ENCODE results near the gene C2CD2. TPM values are rescaled to one million over a fixed set of nuclear protein-coding genes. Genes with fewer than 3 reads are reported as not detected.

C2CD2 gene
- total RNA-seq, 6 experiments from 2014 or later, result 14.4 to 19.9 (median 17.2) TPM

GRCh38 chr21:41989698-41990097 lies 35.9 kb upstream of the C2CD2 start:
- Mint-ChIP-seq H3K9me3 (no peaks in the 10 kb centered on the region), H3K27me3 (ENCODE audit: insufficient read depth) (no peaks in the 10 kb centered on the region)
- TF ChIP-seq CTCF (IDR thresholded peaks at IDR 0.05), result no peak

DNA sequence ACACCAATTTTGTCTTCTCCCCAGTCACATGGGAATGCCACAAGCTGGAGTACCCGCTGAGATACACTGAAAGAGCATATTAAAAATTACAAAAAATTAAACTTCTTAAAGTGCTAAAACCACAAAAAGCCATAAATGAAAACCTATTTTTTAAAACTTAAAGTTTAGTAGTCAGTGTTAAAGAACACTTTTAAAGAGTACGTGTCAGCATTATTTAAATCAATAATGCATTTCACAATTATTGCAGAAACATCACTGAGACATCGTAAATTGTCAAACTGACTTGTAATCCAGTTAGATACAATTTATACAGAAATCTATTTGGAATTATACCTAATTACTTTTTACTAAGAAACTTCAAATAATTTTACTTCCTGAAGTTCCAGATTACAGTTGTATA lies 33.5 kb upstream of the C2CD2 start:
- H3K4me1 Mint-ChIP-seq (ENCODE audit: low read depth), result peaks cover 2% of the 10 kb centered on the region; the same call in 1 of the 2 replicates
- TF ChIP-seq CTCF (IDR thresholded peaks at IDR 0.05), result no peak
- H3K36me3 Mint-ChIP-seq (ENCODE audit: low read depth), result peaks cover 22% of the 10 kb centered on the region
- DNase-seq, result no peak
- H3K9me3 Mint-ChIP-seq, result no peaks in the 10 kb centered on the region
- no peaks in the 10 kb centered on the region for H3K27me3 Mint-ChIP-seq (ENCODE audit: insufficient read depth)
- H3K27ac Mint-ChIP-seq, result no peak overlapping the region
- H3K4me3 Mint-ChIP-seq, result no peak overlapping the region

More at GRCh38 chr21:41989698-41990097, 35.9 kb upstream of the C2CD2 start:
- no peak overlapping the region for H3K27ac Mint-ChIP-seq
- no peak overlapping the region for H3K4me3 Mint-ChIP-seq
- H3K4me1 Mint-ChIP-seq (ENCODE audit: low read depth), result peaks cover 25% of the 10 kb centered on the region
- H3K36me3 Mint-ChIP-seq (ENCODE audit: low read depth), result peaks cover 37% of the 10 kb centered on the region
- no peak for DNase-seq

DNA sequence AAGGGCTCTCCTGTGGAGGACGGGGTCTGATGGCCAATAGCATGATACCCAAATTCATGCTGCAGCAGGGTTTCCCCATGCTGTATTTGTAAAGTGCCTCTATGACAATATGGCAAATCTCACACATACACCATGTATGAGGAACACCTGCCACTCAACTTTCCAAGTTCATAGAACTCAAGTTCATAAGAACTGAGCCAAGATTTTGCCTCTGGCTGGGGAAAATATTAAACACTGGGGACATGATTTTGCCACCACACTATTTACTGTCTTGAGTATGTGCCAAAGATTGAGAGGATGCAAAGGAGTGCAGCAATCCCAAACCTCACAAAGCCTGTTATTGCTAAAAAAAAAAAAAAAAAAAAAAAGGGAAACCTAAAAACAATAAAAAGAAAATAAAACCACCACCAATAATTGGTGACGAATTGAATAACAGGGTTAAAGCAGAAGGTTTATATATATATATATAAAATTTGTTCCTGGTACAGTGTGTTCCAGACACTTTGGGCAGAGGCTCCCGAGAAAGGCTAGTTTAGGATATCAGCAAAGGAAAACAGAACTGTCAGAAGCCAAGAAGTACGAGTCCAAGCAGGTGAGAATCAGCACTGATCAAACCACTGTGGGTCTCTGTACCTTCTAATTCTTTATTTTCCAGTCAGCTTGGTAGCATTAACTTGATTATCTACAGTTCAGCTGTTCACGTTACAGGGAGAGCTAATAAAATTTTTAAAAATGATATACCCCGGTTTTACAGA lies 32.0 kb upstream of the C2CD2 start:
- no peak for TF ChIP-seq CTCF (IDR thresholded peaks at IDR 0.05)
- H3K9me3 Mint-ChIP-seq, result no peaks in the 10 kb centered on the region
- no peak overlapping the region for H3K27ac Mint-ChIP-seq
- H3K4me3 Mint-ChIP-seq, result no peak overlapping the region
- no peaks in the 10 kb centered on the region for H3K4me1 Mint-ChIP-seq (ENCODE audit: low read depth)
- no peak for DNase-seq
- H3K27me3 Mint-ChIP-seq (ENCODE audit: insufficient read depth), result no peaks in the 10 kb centered on the region; the same call in 1 of the 2 replicates
- H3K36me3 Mint-ChIP-seq (ENCODE audit: low read depth), result peaks cover 10% of the 10 kb centered on the region

GRCh38 chr21:41983229-41983628 lies 29.4 kb upstream of the C2CD2 start:
- TF ChIP-seq CTCF (IDR thresholded peaks at IDR 0.05), result no peak
- Mint-ChIP-seq H3K4me3 (no peak overlapping the region), H3K9me3 (peaks cover 9% of the 10 kb centered on the region), H3K36me3 (ENCODE audit: low read depth) (peaks cover 12% of the 10 kb centered on the region), H3K4me1 (ENCODE audit: low read depth) (peaks cover 5% of the 10 kb centered on the region; the same call in 1 of the 2 replicates), H3K27ac (no peak overlapping the region), H3K27me3 (ENCODE audit: insufficient read depth) (no peaks in the 10 kb centered on the region; the same call in 1 of the 2 replicates)
- DNase-seq, result no peak

- peaks cover 9% of the 10 kb centered on the region for H3K9me3 Mint-ChIP-seq
- H3K36me3 Mint-ChIP-seq (ENCODE audit: low read depth), result peaks cover 9% of the 10 kb centered on the region
These were observed 26.7 kb upstream of the C2CD2 start for GRCh38 chr21:41980561-41980960.

More at GRCh38 chr21:41980561-41980960, 26.7 kb upstream of the C2CD2 start:
- Mint-ChIP-seq H3K27ac (no peak overlapping the region), H3K4me1 (ENCODE audit: low read depth) (peaks cover 5% of the 10 kb centered on the region; the same call in 1 of the 2 replicates), H3K4me3 (no peak overlapping the region), H3K27me3 (ENCODE audit: insufficient read depth) (no peaks in the 10 kb centered on the region; the same call in 1 of the 2 replicates)
- no peak for DNase-seq
- TF ChIP-seq CTCF (IDR thresholded peaks at IDR 0.05), result no peak

All from HFFc6 (cell line).